ENCODE results near the gene KISS1R. TPM values are rescaled to one million over a fixed set of nuclear protein-coding genes. Genes with fewer than 3 reads are reported as not detected.
A peak's percentile ranks its signal among the peaks of the same experiment; 100 is the strongest.

The KISS1R gene
- total and polyA plus RNA-seq, 8 donors, result 0.11 to 0.23 (median 0.15) TPM; not detected in 5

GRCh38 chr19:911197-912033 is 5.7 kb upstream of the KISS1R start:
- TF ChIP-seq CTCF (IDR thresholded peaks at IDR 0.05), result no peak
- Histone ChIP-seq H3K36me3 (no peaks in the 10 kb centered on the region), H3K4me3 (peak overlapping the region in 1 of 2 donors; percentile 69), H3K4me1 (peaks cover 5 to 75% of the 10 kb centered on the region in 2 donors), H3K27me3 (peaks cover 0 to 5% of the 10 kb centered on the region in 2 donors), H3K9me3 (no peaks in the 10 kb centered on the region), H3K27ac (peak overlapping the region in 1 of 2 donors; percentile 37)
- DNase-seq (no peak), ATAC-seq (no peak)
- intact Hi-C loops (cut with DNase I), result no loop called here

- ATAC-seq (no peak), DNase-seq (no peak)
- peak overlapping the region; percentile 51 to 69 for H3K4me3 ChIP-seq
- TF ChIP-seq CTCF (IDR thresholded peaks at IDR 0.05), result no peak
- intact Hi-C loops (cut with DNase I), result no loop called here
- H3K9me3 ChIP-seq, result no peaks in the 10 kb centered on the region
- peaks cover 9 to 75% of the 10 kb centered on the region in 2 donors for H3K4me1 ChIP-seq
- H3K36me3 ChIP-seq, result no peaks in the 10 kb centered on the region
- H3K27me3 ChIP-seq, result peaks cover 7 to 15% of the 10 kb centered on the region in 2 donors
- peak overlapping the region; percentile 59 to 94 for H3K27ac ChIP-seq
Measured at GRCh38 chr19:912181-913079, 4.7 kb upstream of the KISS1R start.

- intact Hi-C loops (cut with DNase I), result no loop called here
- H3K4me1 ChIP-seq, result peaks cover 17 to 75% of the 10 kb centered on the region in 2 donors
- peak within 1 kb of the TSS; percentile 93 to 94 for H3K27ac ChIP-seq
- peak within 1 kb of the TSS; percentile 65 to 69 for H3K4me3 ChIP-seq
- no peaks in the 10 kb centered on the region for H3K9me3 ChIP-seq
- H3K27me3 ChIP-seq, result peaks cover 15 to 23% of the 10 kb centered on the region in 2 donors
- TF ChIP-seq CTCF (IDR thresholded peaks at IDR 0.05), result no peak
- ATAC-seq, result peak; percentile 75
- H3K36me3 ChIP-seq, result no peaks in the 10 kb centered on the region
- peak in 3 of 4 donors; percentile 74 to 97 (median 82) for DNase-seq
Measured at GRCh38 chr19:913080-913748, 3.9 kb upstream of the KISS1R start, which contains the start of gene R3HDM4. Gene R3HDM4 (minus strand): TSS chr19:913219. CDS start chr19:913157, 62 bp downstream.

- H3K36me3 ChIP-seq, result no peaks in the 10 kb centered on the region
Measured at GRCh38 chr19:916645-917322, 349 bp upstream of the KISS1R start.

More at GRCh38 chr19:916645-917322, 349 bp upstream of the KISS1R start:
- peak overlapping the region in 1 of 2 donors; percentile 12 for H3K4me3 ChIP-seq
- TF ChIP-seq CTCF (IDR thresholded peaks at IDR 0.05), result no peak
- DNase-seq (no peak), ATAC-seq (no peak)
- no peaks in the 10 kb centered on the region for H3K9me3 ChIP-seq
- peaks cover 17 to 72% of the 10 kb centered on the region in 2 donors for H3K4me1 ChIP-seq
- intact Hi-C loops (cut with DNase I), result loop anchor here in 1 of 2 donors (5.0 kb wide), 2 partner anchors 59 to 149 kb away; partner anchors contain the start of gene CFD
- peaks cover 45 to 56% of the 10 kb centered on the region in 2 donors for H3K27me3 ChIP-seq
- H3K27ac ChIP-seq, result no peak overlapping the region

Data from left lung (tissue), 10 donors.